A673 (cell line): Measurements from ENCODE around the gene EDN3. TPM values are rescaled to one million over a fixed set of nuclear protein-coding genes. Genes with fewer than 3 reads are reported as not detected.

ENCODE experiments used
- BruUV-seq: library from RNA; stranded (reverse); fragments of 400-500 nt; replicated peaks from 2 replicates; lab custom pipeline; 2021; lab: Mats Ljungman, UMichigan
- CTCF ChIA-PET: fragments of 300-600 bp; sonication (Branson Sonifier 250); formaldehyde crosslinking; loops from one replicate; lab custom pipeline; 2022; ENCODE audit warnings: antibody characterized with exemption; lab: Charles Lee
- POLR2A ChIA-PET: fragments of 300-600 bp; sonication (Branson Sonifier 250); formaldehyde crosslinking; loops from one replicate; lab custom pipeline; 2022; ENCODE audit warnings: antibody characterized with exemption; ENCODE audit not compliant: low non-redundant PET; lab: Charles Lee
- DNase-seq: peaks from one replicate; pipeline ENCODE4 v3.0.0-alpha.2; 2015; ENCODE audit warnings: low spot score
- H3K27ac ChIP-seq: fragments of 200-600 bp; sonication (generic); 2 replicates; pipeline ENCODE4 v1.5.1; 2016; ENCODE audit warnings: mixed run types, low read depth, mild to moderate bottlenecking, mixed read lengths, antibody characterized with exemption, low read length; ENCODE audit not compliant: poor library complexity, severe bottlenecking
- H3K27me3 ChIP-seq: fragments of 200-600 bp; sonication (generic); replicated peaks from 2 replicates; pipeline ENCODE4 v1.6.1; 2017; ENCODE audit warnings: mixed run types, low read depth, mild to moderate bottlenecking, mixed read lengths, antibody characterized with exemption, low read length; ENCODE audit not compliant: insufficient read depth, poor library complexity
- H3K36me3 ChIP-seq: fragments of 200-600 bp; sonication (generic); 2 replicates; pipeline ENCODE4 v1.6.1; 2016; ENCODE audit warnings: mixed run types, mild to moderate bottlenecking, mixed read lengths, antibody characterized with exemption, low read length; ENCODE audit not compliant: insufficient read depth, poor library complexity, severe bottlenecking
- H3K4me1 ChIP-seq: fragments of 200-600 bp; sonication (generic); 2 replicates; pipeline ENCODE4 v1.6.1; 2017; ENCODE audit warnings: mixed run types, mild to moderate bottlenecking, mixed read lengths, antibody characterized with exemption, low read length; ENCODE audit not compliant: insufficient read depth, poor library complexity, severe bottlenecking
- H3K4me3 ChIP-seq: fragments of 200-600 bp; sonication (generic); 2 replicates; pipeline ENCODE4 v1.5.1; 2016; ENCODE audit warnings: low read depth, mixed run types, mild to moderate bottlenecking, mixed read lengths, low read length; ENCODE audit not compliant: poor library complexity, severe bottlenecking
- H3K9me3 ChIP-seq: fragments of 200-600 bp; sonication (generic); 2 replicates; pipeline ENCODE4 v1.6.1; 2016; ENCODE audit warnings: mixed run types, low read depth, mild to moderate bottlenecking, mixed read lengths, antibody characterized with exemption, low read length; ENCODE audit not compliant: poor library complexity, severe bottlenecking
- CTCF ChIP-seq: fragments of 300-800, 200-600 bp; sonication (generic); conservative IDR thresholded peaks from 2 replicates; pipeline ENCODE4 v1.5.1; 2017; ENCODE audit warnings: low read depth, mild to moderate bottlenecking, antibody characterized with exemption, low read length, moderate library complexity, mixed read lengths
- EZH2 ChIP-seq: fragments of 200-600 bp; sonication (generic); IDR thresholded peaks from 2 replicates; pipeline ENCODE4 v1.6.1; 2017; ENCODE audit warnings: borderline replicate concordance, low read depth, mild to moderate bottlenecking, mixed read lengths, antibody characterized with exemption, low read length; ENCODE audit not compliant: poor library complexity, severe bottlenecking
- intact Hi-C: fragments of 100-400 bp; cut with micrococcal nuclease; formaldehyde crosslinking; loops from one replicate; pipeline ENCODE4 v1.10.0; 2022; ENCODE audit not compliant: unreplicated experiment
- total RNA-seq: library from RNA; stranded (reverse); gene quantifications from 2 replicates; pipeline ENCODE4 v1.2.3, GENCODE V29; 2021

The EDN3 gene
- total RNA-seq, 1 experiment from 2014 or later: not detected

GRCh38 chr20:59255256-59255655 is 45.2 kb upstream of the EDN3 start:
- intact Hi-C loops: no loop called here
- H3K9me3 ChIP-seq: no peaks in the 10 kb centered on the region
- TF ChIP-seq CTCF (no peak), EZH2 (no peak)
- H3K36me3 ChIP-seq: no peaks in the 10 kb centered on the region
- H3K27ac ChIP-seq: no peak overlapping the region
- no TSS peak for BruUV-seq
- POLR2A ChIA-PET: no interaction called here
- no peak for DNase-seq
- CTCF ChIA-PET: no interaction called here
- H3K4me1 ChIP-seq: no peaks in the 10 kb centered on the region
- peaks cover 100% of the 10 kb centered on the region for H3K27me3 ChIP-seq
- no peak overlapping the region for H3K4me3 ChIP-seq

GRCh38 chr20:59258221-59258621 is 42.2 kb upstream of the EDN3 start:
- BruUV-seq: no TSS peak

GRCh38 chr20:59259946-59260345 is 40.5 kb upstream of the EDN3 start:
- intact Hi-C loops: no loop called here
- CTCF ChIA-PET: no interaction called here
- DNase-seq: no peak
- peaks cover 96% of the 10 kb centered on the region for H3K27me3 ChIP-seq
- BruUV-seq: no TSS peak
- POLR2A ChIA-PET: no interaction called here
- no peaks in the 10 kb centered on the region for H3K4me1 ChIP-seq
- H3K36me3 ChIP-seq: no peaks in the 10 kb centered on the region
- no peaks in the 10 kb centered on the region for H3K9me3 ChIP-seq
- TF ChIP-seq CTCF: no peak
- no peak for TF ChIP-seq EZH2
- no peak overlapping the region for H3K27ac ChIP-seq
- H3K4me3 ChIP-seq: no peak overlapping the region

More at GRCh38 chr20:59258221-59258621, 42.2 kb upstream of the EDN3 start:
- ChIA-PET CTCF (no interaction called here), POLR2A (no interaction called here)
- Histone ChIP-seq H3K9me3 (no peaks in the 10 kb centered on the region), H3K27me3 (peaks cover 96% of the 10 kb centered on the region), H3K36me3 (no peaks in the 10 kb centered on the region), H3K4me1 (no peaks in the 10 kb centered on the region), H3K4me3 (no peak overlapping the region), H3K27ac (no peak overlapping the region)
- intact Hi-C loops: no loop called here
- TF ChIP-seq CTCF: no peak
- TF ChIP-seq EZH2: no peak
- peak; percentile 3 for DNase-seq
